GM12878 (cell line): Measurements from ENCODE around the gene VAX1.

Experiments used
- BCLAF1 ChIP-seq: fragments of 450-650 bp; IDR thresholded peaks from 2 replicates; pipeline ENCODE4 v1.6.1; 2017; ENCODE audit warnings: antibody characterized with exemption, mild to moderate bottlenecking, moderate library complexity
- CEBPB ChIP-seq, 2 experiments: fragments of 150-350 bp in 1 of 2; IDR thresholded peaks; 2 replicates each; pipeline ENCODE4 v1.6.1; 2012 to 2014; ENCODE audit warnings: low read depth in 2 of 2, low read length in 2 of 2, borderline replicate concordance in 1 of 2, inconsistent platforms in 1 of 2
- CTCF ChIP-seq, 3 experiments: IDR thresholded peaks in 2 of 3; conservative IDR thresholded peaks in 1 of 3; 2 replicates each; pipeline ENCODE4 v1.5.1; 2011; ENCODE audit warnings: low read depth in 3 of 3, low read length in 3 of 3, mild to moderate bottlenecking in 3 of 3, control low read depth in 2 of 3, moderate library complexity in 2 of 3, inconsistent platforms in 1 of 3, mixed read lengths in 1 of 3; ENCODE audit not compliant: control insufficient read depth in 2 of 3, insufficient read depth in 1 of 3; ENCODE audit errors: extremely low read depth in 1 of 3
- ETV6 ChIP-seq, 2 experiments: fragments of 450-650 bp in 1 of 2; IDR thresholded peaks in 1 of 2; conservative IDR thresholded peaks in 1 of 2; 2 replicates each; pipeline ENCODE4 v1.6.1; 2014; ENCODE audit warnings: antibody characterized with exemption in 1 of 2, borderline replicate concordance in 1 of 2, low read depth in 1 of 2, mild to moderate bottlenecking in 1 of 2, moderate library complexity in 1 of 2
- EZH2 ChIP-seq: IDR thresholded peaks from 2 replicates; pipeline ENCODE4 v1.6.1; 2012; ENCODE audit warnings: low read depth, mild to moderate bottlenecking, control low read depth, inconsistent platforms, low read length, borderline replicate concordance; ENCODE audit not compliant: control insufficient read depth
- MTA3 ChIP-seq: IDR thresholded peaks from 2 replicates; pipeline ENCODE4 v1.6.1; 2012; ENCODE audit warnings: low read length, inconsistent platforms, borderline replicate concordance
- POLR2AphosphoS5 ChIP-seq: IDR thresholded peaks from 2 replicates; pipeline ENCODE4 v1.6.1; 2011; ENCODE audit warnings: mild to moderate bottlenecking, low read length, inconsistent platforms
- SRF ChIP-seq, 2 experiments: IDR thresholded peaks; 2 replicates each; pipeline ENCODE4 v1.6.1; 2011; ENCODE audit warnings: low read depth in 2 of 2, low read length in 2 of 2, mild to moderate bottlenecking in 1 of 2, moderate library complexity in 1 of 2
- TAF1 ChIP-seq: IDR thresholded peaks from 2 replicates; pipeline ENCODE4 v1.6.1; 2011; ENCODE audit warnings: mild to moderate bottlenecking, low read depth, low read length, borderline replicate concordance
- TCF7 ChIP-seq: IDR thresholded peaks from 2 replicates; pipeline ENCODE4 v1.6.1; 2014; ENCODE audit warnings: antibody characterized with exemption, borderline replicate concordance
- ZNF274 ChIP-seq: IDR thresholded peaks from one replicate; pipeline ENCODE4 v1.8.0; 2011; ENCODE audit not compliant: insufficient read length, insufficient read depth

GRCh38 chr10:117092386-117092785 lies 45.7 kb downstream of the VAX1 start:
- no peak for TF ChIP-seq MTA3
- no peak for TF ChIP-seq POLR2AphosphoS5
- no peak for TF ChIP-seq ETV6 (conservative IDR thresholded peaks at IDR 0.05 in 1 of 2, IDR thresholded peaks at IDR 0.05 in 1 of 2; ENCODE audit: borderline replicate concordance in 1 of 2, low read depth in 1 of 2)
- TF ChIP-seq CTCF (IDR thresholded peaks at IDR 0.05 in 2 of 3, conservative IDR thresholded peaks at IDR 0.05 in 1 of 3; ENCODE audit: control insufficient read depth in 2 of 3, extremely low read depth in 1 of 3, insufficient read depth in 1 of 3, low read depth in 3 of 3, low read length in 3 of 3) = no peak
- no peak for TF ChIP-seq BCLAF1
- no peak for TF ChIP-seq EZH2
- no peak for TF ChIP-seq SRF (IDR thresholded peaks at IDR 0.05; ENCODE audit: low read depth in 2 of 2, low read length in 2 of 2)
- no peak for TF ChIP-seq ZNF274
- no peak for TF ChIP-seq CEBPB (IDR thresholded peaks at IDR 0.05; ENCODE audit: borderline replicate concordance in 1 of 2, low read depth in 2 of 2, low read length in 2 of 2)
- TF ChIP-seq TCF7 = no peak
- TF ChIP-seq TAF1 = no peak
